B cell (primary cell): ENCODE data around the gene FST. TPM values are rescaled to one million over a fixed set of nuclear protein-coding genes. Genes with fewer than 3 reads are reported as not detected.

Source experiments
- ATAC-seq: fragments of 200-7000 bp; cut with Tn5 transposase; one replicate; pipeline ENCODE4 v1.10.0; 2021; ENCODE audit warnings: low read depth, mild to moderate bottlenecking, moderate number of reproducible peaks, moderate library complexity
- CTCF ChIA-PET: fragments of 350-600 bp; sonication (Branson Sonifier 250); formaldehyde crosslinking; loops from one replicate; lab custom pipeline; 2021; ENCODE audit warnings: antibody characterized with exemption, inconsistent platforms; lab: Charles Lee
- POLR2A ChIA-PET: fragments of 350-600 bp; sonication (Branson Sonifier 250); formaldehyde crosslinking; loops from one replicate; lab custom pipeline; 2021; ENCODE audit warnings: antibody characterized with exemption; lab: Charles Lee
- DNase-seq: peaks from one replicate; pipeline ENCODE4 v3.0.0; 2013
- H2AFZ ChIP-seq: 2 replicates; pipeline ENCODE4 v1.6.1; 2012; ENCODE audit warnings: mild to moderate bottlenecking, low read depth, low read length; ENCODE audit not compliant: insufficient read depth, poor library complexity, severe bottlenecking
- H3K27ac ChIP-seq, 2 donors: 1 replicate in 1 of 2; 2 replicates in 1 of 2; pipeline ENCODE4 v1.5.1; 2012 to 2013; ENCODE audit warnings: low read length in 2 of 2, mild to moderate bottlenecking in 2 of 2, moderate library complexity in 1 of 2
- H3K27me3 ChIP-seq, 4 experiments: fragments of 200-600 bp in 1 of 4; sonication (generic) in 1 of 4; replicated peaks in 1 of 4; 1 replicate in 2 of 4; 2 replicates in 2 of 4; pipeline versions ENCODE4 v1.6.1 to v1.7.0; 2013 to 2016; ENCODE audit warnings: low read length in 3 of 4, mild to moderate bottlenecking in 2 of 4, mixed read lengths in 1 of 4, moderate library complexity in 1 of 4; ENCODE audit not compliant: insufficient read depth in 4 of 4, control insufficient read depth in 3 of 4; ENCODE audit errors: control extremely low read depth in 1 of 4
- H3K36me3 ChIP-seq, 2 experiments: replicated peaks in 1 of 2; 1 replicate in 1 of 2; 2 replicates in 1 of 2; pipeline versions ENCODE4 v1.6.1 to v1.7.1; 2013; ENCODE audit warnings: low read length in 1 of 2; ENCODE audit not compliant: insufficient read depth in 2 of 2, control insufficient read depth in 1 of 2; ENCODE audit errors: control extremely low read depth in 1 of 2, extremely low read depth in 1 of 2
- H3K4me1 ChIP-seq, 2 donors: fragments of 200-600 bp in 1 of 2; sonication (generic) in 1 of 2; 1 replicate in 1 of 2; 2 replicates in 1 of 2; pipeline versions ENCODE4 v1.5.1 to v1.6.1; 2013 to 2017; ENCODE audit warnings: low read length in 2 of 2; ENCODE audit not compliant: control insufficient read depth in 2 of 2, insufficient read depth in 2 of 2
- H3K4me2 ChIP-seq: replicated peaks from 2 replicates; pipeline ENCODE3; 2012; ENCODE audit warnings: mild to moderate bottlenecking, low read depth, low read length; ENCODE audit not compliant: poor library complexity, severe bottlenecking
- H3K4me3 ChIP-seq, 5 experiments: fragments of 200-600 bp in 1 of 5; sonication (generic) in 1 of 5; 1 replicate in 3 of 5; 2 replicates in 2 of 5; pipeline versions ENCODE4 v1.5.1 to v1.7.0; 2011 to 2016; ENCODE audit warnings: low read length in 4 of 5, mild to moderate bottlenecking in 4 of 5, low read depth in 2 of 5, control low read depth in 1 of 5, moderate library complexity in 1 of 5; ENCODE audit not compliant: insufficient read depth in 1 of 5; ENCODE audit errors: control extremely low read depth in 1 of 5, extremely low read depth in 1 of 5
- H3K79me2 ChIP-seq: fragments of 200-600 bp; sonication (generic); one replicate; pipeline ENCODE4 v1.6.0; 2016; ENCODE audit warnings: low read length; ENCODE audit not compliant: control insufficient read depth, insufficient read depth
- H3K9ac ChIP-seq: fragments of 200-600 bp; sonication (generic); 2 replicates; pipeline ENCODE4 v1.6.1; 2017; ENCODE audit warnings: mild to moderate bottlenecking, low read length, moderate library complexity
- H3K9me3 ChIP-seq, 3 donors: one replicate each; pipeline versions ENCODE4 v1.6.1 to v1.7.1; 2013; ENCODE audit warnings: low read length in 2 of 3; ENCODE audit not compliant: control insufficient read depth in 2 of 3, insufficient read depth in 1 of 3; ENCODE audit errors: control extremely low read depth in 1 of 3
- H4K20me1 ChIP-seq: 2 replicates; pipeline ENCODE4 v1.6.0; 2012; ENCODE audit warnings: mild to moderate bottlenecking, low read length; ENCODE audit not compliant: insufficient read depth, control insufficient read depth, poor library complexity, severe bottlenecking
- H3K27ac Mint-ChIP-seq: one replicate; pipeline ENCODE4 v1.8.0; 2021; ENCODE audit warnings: mixed read lengths
- H3K27me3 Mint-ChIP-seq: one replicate; pipeline ENCODE4 v1.8.0; 2021; ENCODE audit warnings: mixed read lengths
- H3K4me1 Mint-ChIP-seq: one replicate; pipeline ENCODE4 v1.8.0; 2021; ENCODE audit warnings: mixed read lengths
- H3K4me3 Mint-ChIP-seq: one replicate; pipeline ENCODE4 v1.8.0; 2021; ENCODE audit warnings: mixed read lengths
- H3K9me3 Mint-ChIP-seq: one replicate; pipeline ENCODE4 v1.8.0; 2022; ENCODE audit warnings: mixed read lengths; ENCODE audit not compliant: insufficient read depth
- CTCF ChIP-seq: fragments of 200-600 bp; IDR thresholded peaks from one replicate; pipeline ENCODE4 v1.8.0; 2022; ENCODE audit warnings: antibody characterized with exemption, mild to moderate bottlenecking
- EZH2 ChIP-seq: IDR thresholded peaks from 2 replicates; pipeline ENCODE4 v1.6.1; 2012; ENCODE audit warnings: borderline replicate concordance, low read depth, mild to moderate bottlenecking, moderate library complexity, low read length; ENCODE audit not compliant: insufficient read depth, poor library complexity, severe bottlenecking
- WGBS: methylation state at CpG from one replicate; pipeline ENCODE4 v1.1.5; 2013; ENCODE audit warnings: missing lambda C conversion rate; ENCODE audit not compliant: insufficient coverage; 5-methylcytosine and 5-hydroxymethylcytosine counted together
- intact Hi-C: fragments of 100-400 bp; cut with micrococcal nuclease; formaldehyde crosslinking; loops from one replicate; pipeline ENCODE4 v1.10.0; 2022
- polyA plus RNA-seq: library from polyadenylated mRNA; depleted of rRNA; stranded (reverse); fragments of >200 nt; gene quantifications from 2 replicates; pipeline ENCODE4 v1.2.3, GENCODE V29; 2012
- total RNA-seq, 2 donors: library from RNA; stranded (reverse); fragments of 120-200 nt in 1 of 2; gene quantifications; 1 replicate in 1 of 2; 2 replicates in 1 of 2; pipeline versions ENCODE4 v1.2.3 to v1.2.4, GENCODE V29; 2013 to 2022

FST gene
- total and polyA plus RNA-seq, 2 donors (not counting 1 experiment from before 2014, with no cell fraction given): not detected

GRCh38 chr5:53436480-53437191 is 43.8 kb upstream of the FST start:
- Histone ChIP-seq H3K9me3 (no peaks in the 10 kb centered on the region), H3K27ac (no peak overlapping the region), H3K4me1 (no peaks in the 10 kb centered on the region), H2AFZ (no peak overlapping the region), H4K20me1 (no peaks in the 10 kb centered on the region), H3K79me2 (no peaks in the 10 kb centered on the region), H3K4me3 (no peak overlapping the region), H3K9ac (no peak overlapping the region), H3K27me3 (no peaks in the 10 kb centered on the region), H3K4me2 (no peak overlapping the region), H3K36me3 (no peaks in the 10 kb centered on the region)
- Mint-ChIP-seq H3K27me3 (peaks cover 6% of the 10 kb centered on the region), H3K4me1 (no peaks in the 10 kb centered on the region), H3K27ac (no peak overlapping the region), H3K4me3 (no peak overlapping the region), H3K9me3 (no peaks in the 10 kb centered on the region)
- DNase-seq (no peak), ATAC-seq (no peak)
- 83% methylated on average over 1 of the region's 2 CpGs for WGBS
- ChIA-PET CTCF (interaction anchor here (0.9 to 1.0 kb wide), 2 partner anchors 41 to 792 kb away, joined by 3 read pairs; no protein-coding TSS in a partner anchor), POLR2A (no interaction called here)
- intact Hi-C loops: no loop called here
- TF ChIP-seq EZH2 (no peak), CTCF (no peak)

GRCh38 chr5:53438079-53438478 is 42.4 kb upstream of the FST start:
- TF ChIP-seq EZH2 (no peak), CTCF (no peak)
- Mint-ChIP-seq H3K27ac (no peak overlapping the region), H3K9me3 (no peaks in the 10 kb centered on the region), H3K4me1 (no peaks in the 10 kb centered on the region), H3K4me3 (no peak overlapping the region), H3K27me3 (peaks cover 11% of the 10 kb centered on the region)
- ChIA-PET POLR2A (no interaction called here), CTCF (interaction anchor here (1.0 kb wide), 1 partner anchor 791 kb away, joined by 3 read pairs; no protein-coding TSS in a partner anchor)
- H3K4me1 ChIP-seq: no peaks in the 10 kb centered on the region
- no peaks in the 10 kb centered on the region for H3K9me3 ChIP-seq
- WGBS: 96% methylated on average over 10 of the region's 13 CpGs
- no peak overlapping the region for H3K4me3 ChIP-seq
- H3K79me2 ChIP-seq: no peaks in the 10 kb centered on the region
- H3K27me3 ChIP-seq: no peaks in the 10 kb centered on the region
- DNase-seq (no peak), ATAC-seq (no peak)
- no peak overlapping the region for H2AFZ ChIP-seq
- no peak overlapping the region for H3K4me2 ChIP-seq
- H4K20me1 ChIP-seq: no peaks in the 10 kb centered on the region
- intact Hi-C loops: no loop called here
- no peak overlapping the region for H3K9ac ChIP-seq
- no peaks in the 10 kb centered on the region for H3K36me3 ChIP-seq
- H3K27ac ChIP-seq: no peak overlapping the region
